K562 (cell line): Measurements from ENCODE around the gene MT1A.

ENCODE experiments used
- NCOR1 ChIP-seq: fragments of 450-650 bp; IDR thresholded peaks from 2 replicates; pipeline ENCODE4 v1.6.1; 2016; ENCODE audit warnings: mild to moderate bottlenecking, moderate library complexity
- TEAD2 ChIP-seq: fragments of 450-650 bp; IDR thresholded peaks from 2 replicates; pipeline ENCODE4 v1.6.1; 2016; ENCODE audit warnings: missing genetic modification characterization, control low read depth, missing compliant biosample characterization
- ZBTB7A ChIP-seq: IDR thresholded peaks from 2 replicates; pipeline ENCODE4 v1.6.1; 2011; ENCODE audit warnings: low read depth, mild to moderate bottlenecking, low read length, moderate library complexity, borderline replicate concordance; ENCODE audit not compliant: control insufficient read depth

DNA sequence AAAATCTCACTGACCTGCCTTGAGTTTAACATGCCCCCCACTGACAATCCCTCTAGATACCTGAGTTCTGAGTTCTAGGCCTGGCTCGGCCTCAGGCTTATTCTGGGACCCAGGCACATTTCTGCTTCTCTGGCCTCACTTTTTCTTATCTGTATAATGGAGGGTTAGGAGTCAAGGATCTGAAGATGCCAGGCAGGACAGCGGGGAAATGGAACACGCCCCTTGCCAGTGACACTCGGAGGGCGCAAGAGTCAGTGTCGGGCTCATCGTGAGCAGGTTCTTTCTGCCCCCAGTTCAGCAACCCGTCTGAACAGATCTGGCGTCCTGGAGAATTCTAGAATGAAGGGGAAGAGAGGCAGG is 49.7 kb upstream of the MT1A start:
- TF ChIP-seq TEAD2 (tag) (no peak), ZBTB7A (no peak), NCOR1 (no peak)
